ENCODE results near the gene THAP8.

Gene THAP8

DNA sequence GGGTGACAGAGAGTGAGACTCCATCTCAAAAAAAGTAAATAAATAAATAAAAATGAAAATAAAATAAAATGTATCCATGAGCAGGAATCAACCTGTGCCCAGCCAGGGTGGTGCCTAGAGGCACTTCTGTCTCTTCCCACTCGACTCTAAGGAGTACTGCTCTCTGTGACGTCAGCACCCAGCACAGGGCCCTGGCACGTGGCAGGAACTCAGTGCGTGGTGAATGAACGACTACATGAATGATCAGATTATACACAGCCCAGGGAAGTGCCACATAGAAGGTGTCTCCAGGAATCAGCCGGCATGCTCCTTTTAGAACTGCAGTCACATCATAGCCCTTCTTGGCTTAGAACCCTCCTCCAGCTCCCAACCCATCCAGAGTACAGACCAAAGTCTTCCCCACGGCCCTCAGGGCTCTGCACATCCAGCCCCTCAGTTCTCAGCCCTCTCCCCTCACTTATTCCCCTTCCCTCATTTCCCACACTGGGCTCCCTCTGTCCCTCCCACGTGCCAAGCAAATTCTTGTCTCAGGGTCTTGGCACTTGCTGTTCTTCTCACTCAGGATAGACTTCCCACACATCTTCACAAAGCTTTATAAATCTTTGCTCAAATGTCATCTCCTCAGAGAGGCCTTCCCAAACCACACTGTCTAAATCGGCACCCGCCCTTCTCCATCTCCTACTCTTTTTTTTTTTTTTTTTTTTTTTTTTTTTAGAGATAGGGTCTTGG is 25.6 kb downstream of the THAP8 start:
- no peak for DNase-seq

DNA sequence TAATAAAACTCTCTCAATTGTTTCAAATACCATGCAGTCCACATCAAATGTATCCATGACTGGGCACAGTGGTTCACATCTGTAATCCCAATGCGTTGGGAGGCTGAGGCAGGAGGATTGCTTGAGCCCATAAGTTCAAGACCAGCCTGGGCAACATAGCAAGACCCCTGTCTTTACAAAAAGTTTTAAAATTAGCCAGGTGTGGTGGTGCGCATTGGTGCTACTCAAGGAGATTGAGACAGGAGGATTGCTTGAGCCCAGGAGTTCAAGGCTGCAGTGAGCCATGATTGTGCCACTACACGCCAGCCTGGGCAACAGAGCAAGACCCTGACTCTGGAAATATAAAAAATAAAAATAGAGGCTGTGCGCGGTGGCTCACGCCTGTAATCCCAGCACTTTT is 26.4 kb downstream of the THAP8 start:
- DNase-seq = no peak

DNA sequence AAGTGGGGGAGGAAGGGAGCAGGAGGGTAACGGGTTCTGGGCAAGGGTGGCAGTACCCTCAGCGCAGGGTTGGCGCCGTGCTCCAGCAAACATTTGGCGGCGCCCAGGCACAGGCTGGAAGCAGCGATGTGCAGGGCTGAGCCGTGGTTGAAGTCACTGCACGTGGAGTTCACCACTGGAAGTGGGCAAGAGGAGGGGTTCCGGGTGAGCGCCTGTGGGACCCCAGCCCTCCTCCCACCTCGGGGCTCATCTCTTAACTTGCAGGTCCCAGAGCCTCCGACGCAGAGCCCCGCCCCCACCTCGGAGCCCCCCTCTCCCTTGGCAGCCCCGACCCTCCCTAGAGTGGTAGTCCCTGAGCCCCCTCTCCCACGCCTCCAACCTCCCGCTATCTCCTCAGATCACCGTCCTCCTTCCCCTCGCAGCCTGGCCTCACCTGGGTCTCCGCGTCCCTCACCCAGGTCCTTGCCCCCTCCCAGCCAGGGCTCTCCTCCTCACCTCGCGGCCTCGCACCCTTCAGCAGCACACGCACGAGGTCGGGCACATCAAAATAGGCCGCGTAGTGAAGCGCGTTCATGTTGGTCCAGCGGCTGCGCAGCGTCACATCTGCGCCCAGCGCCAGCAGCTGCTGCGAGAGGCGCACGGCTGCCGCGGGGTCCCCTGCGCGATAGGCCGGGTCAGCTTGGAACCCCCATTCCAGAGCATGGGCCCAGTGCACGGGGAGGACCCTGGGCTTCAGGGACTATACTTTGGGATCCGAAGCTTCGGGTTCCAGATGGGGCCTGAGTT is 27.8 kb downstream of the THAP8 start:
- no peak for DNase-seq

DNA sequence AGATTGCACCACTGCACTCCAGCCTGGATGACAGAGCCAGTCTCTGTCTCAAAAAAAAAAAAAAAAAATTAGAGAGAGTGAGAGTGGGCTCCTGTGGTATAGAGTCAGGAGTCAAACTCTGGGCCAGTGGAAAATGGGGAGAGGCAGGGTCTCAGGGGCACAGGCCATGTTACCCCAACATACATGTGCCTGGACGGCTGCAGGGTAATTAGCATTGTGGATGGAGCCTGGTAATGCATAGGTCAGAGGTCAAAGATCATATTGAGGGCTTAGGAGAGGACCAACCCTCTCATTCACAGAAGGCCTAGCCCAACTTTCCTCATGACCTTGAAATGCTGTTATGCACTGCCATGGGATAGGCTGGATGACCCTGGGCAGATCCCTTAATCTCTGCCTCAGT is 28.5 kb downstream of the THAP8 start:
- no peak for DNase-seq

DNA sequence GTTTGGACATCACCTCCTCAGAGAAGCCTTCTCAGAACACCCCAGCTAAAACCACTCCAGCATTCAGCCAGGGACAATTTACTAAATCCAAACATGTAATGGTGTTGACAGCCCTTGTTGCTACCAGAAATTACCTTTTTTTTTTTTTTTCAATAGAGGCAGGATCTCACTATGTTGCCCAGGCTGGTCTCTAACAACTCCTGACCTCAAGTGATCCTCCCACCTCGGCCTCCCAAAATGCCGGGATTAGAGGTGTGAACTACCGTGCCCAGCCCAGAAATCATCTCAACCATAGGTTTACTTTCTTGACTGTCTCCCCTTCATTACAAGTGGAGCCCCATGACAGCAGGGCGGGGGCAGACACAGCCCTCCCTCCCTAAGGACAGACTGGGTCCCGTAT is 30.7 kb downstream of the THAP8 start:
- DNase-seq = no peak

DNA sequence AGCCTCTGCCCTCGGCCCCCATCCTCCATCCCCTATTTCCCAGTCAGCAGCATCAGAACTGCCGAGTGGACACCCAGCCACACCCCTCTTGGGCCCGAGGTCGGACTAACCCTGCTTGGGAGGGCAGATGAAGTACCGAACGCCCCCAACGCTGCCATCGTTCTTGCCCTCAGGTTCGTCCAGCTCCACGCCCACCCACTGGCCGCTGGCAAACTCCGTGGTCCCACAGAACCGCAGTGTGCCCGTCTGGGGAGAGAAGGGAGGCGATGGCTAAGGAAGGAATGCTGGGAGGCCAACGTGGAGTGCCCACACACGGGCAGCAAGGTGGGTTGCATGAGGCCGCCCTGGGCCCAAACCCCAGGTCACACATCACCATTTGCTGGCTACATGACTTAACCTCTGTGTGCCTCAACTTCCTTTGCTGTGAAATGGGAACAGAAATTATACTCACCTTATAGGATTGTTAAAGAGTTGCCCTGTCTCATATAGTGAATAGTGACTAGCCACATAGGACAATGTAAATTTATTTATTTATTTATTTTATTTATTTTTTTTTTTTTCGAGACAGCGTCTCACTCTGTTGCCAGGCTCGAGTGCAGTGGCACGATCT is 34.9 kb downstream of the THAP8 start:
- no peak for DNase-seq

DNA sequence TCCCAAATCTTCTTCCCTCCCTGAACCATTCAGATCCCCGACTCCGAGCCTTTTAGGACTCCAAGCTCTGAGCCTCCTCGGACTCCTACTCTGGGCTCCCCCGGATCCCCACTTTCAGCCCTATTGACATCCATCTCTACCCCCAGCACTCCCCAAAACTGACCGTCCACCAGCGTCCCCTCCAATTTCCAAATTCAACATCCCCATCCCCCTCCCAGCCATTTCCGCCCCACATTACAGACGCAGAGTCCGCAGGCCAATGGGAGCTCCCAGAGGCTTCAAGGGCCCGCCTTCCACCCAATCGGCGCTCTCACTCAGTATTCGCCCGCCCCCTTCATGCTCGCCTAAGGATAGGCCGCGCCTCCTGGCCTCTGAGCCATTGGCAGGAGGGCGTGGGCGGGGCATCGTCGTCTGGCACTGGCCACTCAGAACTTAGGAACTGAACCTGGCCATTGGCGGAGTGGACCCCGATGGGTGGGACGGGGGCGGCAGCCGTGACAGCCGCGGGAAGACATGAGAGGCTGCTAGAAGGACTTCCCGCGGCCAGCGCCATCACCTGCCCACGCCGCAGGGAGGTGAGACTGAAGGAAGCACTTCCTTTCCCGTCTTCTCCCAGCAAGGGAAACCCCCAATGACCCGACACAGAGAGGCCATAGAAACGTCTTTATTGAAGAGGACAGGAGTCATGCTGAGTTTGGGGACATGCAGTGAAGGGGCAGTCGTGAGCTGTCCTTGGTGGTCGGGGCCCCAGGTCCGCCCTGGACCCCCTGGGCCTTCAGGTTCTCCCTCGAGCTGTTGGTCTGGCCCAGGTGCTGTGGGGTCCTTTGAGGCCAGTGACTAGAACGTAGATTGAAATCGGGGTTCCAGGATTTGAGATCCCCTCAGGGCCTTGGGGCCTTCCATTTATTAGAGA is 39.8 kb downstream of the THAP8 start, which contains the start of gene ALKBH6:
Gene ALKBH6, minus strand, starts transcription at position 202 of the 913 bp plus-strand sequence. CDS start 816 bp downstream, outside the sequence.
- peak; percentile 99 for DNase-seq

DNA sequence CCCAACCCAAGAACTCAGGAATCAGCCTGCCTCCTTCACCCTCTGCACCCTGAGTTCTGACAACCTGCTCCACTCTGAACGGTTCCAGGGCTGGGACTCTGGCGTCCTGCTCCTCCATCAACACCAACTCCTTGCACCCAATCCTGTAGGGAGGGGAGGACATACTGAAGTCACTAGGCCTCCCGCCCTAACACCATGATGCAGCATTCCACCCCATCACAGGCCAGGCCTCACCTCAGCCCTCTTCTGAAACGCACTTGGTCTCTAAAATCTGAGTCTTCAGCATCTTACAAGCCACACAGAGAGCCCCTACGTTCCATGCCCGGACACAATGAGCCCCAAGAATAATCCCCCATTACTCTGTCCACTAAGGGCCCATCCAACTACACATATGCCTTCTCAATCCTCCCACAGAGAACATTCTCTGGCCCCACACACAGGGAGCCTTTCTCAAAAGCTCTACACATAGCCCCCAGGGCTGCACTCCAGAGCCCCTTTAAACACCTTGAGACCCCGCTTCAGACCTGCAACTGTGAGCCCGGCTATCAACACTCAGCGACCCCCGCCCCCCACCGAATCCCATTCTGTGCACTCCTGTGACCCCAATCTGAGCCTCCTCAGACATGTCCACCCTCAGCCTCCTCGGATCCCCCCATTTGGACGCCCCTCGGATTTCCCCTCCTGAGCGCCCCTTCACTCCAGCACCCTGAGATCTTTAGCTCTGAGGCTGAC is 40.6 kb downstream of the THAP8 start:
- DNase-seq = no peak

DNA sequence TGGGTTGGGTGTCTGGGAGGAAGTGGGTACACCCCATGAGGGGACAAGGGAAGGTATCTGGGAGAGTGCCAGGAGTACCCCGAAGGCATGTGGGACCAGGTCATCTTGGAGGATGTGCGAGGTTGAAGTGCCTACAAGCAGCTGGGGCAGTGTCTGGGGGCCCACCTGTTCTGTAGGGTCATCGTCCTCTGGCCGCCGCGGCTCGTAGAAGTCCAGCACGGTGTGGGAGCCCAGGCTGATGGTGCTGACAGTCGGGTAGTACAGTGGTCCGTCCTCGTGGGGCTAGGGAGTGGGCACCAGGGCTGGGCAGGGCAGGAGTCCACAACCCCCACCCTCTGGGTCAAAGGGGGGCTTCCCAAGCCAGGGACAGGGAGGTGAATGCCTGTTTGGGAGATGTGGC is 43.7 kb downstream of the THAP8 start:
- DNase-seq = no peak

DNA sequence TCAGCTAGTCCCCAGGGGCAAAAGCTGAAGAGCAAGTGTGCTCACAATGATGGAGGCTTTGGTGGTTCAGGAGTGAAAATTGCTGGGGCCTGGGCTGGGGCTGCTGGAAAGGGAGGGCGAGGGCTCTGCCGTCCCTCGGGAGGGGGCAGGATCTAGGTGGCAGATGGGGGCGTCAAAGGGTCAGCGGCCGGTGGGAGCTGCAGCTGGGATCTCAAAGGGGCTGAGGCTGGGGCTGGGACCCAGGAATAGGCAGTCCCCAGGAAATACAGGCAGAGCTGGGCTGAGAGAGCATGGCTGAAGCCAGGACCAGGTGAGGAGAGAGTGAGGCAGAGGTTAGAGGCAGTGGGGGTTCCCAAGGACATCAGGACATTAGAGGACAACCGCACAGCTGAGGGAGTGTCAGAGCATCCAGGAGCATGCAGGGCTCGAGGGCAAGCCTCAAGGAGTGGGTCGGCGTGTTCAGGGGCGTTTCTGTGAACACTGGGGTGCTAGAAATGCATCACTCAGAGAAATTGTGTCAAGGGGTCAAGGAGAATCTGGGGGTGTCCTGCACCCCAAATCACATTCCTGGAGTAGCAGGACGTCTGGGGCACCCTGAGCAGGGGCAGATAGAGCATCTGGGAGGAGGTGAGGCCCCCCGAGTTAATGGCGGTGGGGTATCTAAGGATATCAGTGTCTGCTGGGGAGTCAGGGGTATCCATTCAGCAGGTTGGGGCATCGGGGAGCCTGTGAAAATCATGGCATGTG is 44.3 kb downstream of the THAP8 start:
- no peak for DNase-seq

DNA sequence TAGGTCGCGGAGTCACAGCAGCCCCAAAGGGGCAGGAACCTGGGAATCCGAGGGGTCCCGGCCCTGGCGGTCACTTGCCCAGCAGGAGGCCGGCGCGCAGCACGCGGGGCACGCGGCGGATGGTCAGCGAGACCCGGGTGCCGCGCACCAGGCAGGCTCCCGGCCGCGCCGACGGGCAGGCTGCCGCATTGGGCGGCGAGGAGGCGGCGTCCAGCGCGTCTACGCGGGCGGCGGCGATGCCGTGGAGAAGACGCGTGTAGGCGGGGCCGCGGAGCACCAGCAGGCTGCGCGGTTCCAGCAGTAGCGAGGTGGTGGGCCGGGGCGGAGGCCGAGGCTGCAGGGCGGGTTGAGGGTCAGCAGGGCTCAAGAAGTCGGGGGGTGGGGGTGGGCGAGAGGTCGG is 44.9 kb downstream of the THAP8 start:
- DNase-seq = peak; percentile 11

DNA sequence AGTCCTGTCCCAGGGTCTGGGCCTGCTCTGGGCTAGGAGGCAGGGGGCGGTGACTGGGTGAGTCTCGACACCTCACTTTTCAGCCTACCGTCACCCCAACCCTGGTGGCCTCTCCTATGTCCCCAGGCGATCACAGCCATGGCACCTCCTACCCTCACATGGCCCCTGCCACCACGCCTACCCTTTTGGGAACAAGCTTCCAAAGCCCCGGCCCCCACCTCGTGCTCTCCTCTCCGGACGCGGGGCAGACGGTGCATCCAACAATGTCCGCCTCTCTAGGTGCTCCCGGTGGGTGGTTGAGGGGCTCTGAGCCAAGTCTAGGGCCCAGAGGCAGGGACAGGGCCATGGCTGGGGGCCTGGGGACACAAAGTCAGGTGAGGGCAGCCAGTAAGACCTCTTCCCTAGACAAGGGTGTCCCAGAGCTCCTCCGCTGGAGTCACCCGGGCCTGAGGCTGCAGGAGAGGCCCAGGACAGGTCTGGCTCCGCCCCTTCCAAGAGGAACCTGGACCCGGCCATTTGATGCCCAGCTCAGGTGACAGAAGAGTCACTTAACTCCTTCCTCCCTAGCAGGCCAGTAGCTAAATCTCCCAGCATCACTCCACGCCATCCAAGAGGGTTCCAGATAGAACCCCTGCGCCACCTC is 45.6 kb downstream of the THAP8 start, which contains the start of gene SYNE4:
Gene SYNE4, minus strand, starts transcription at position 478 of the 643 bp plus-strand sequence. Its CDS starts 132 bp downstream, at position 346.
- DNase-seq = peak; percentile 80

DNA sequence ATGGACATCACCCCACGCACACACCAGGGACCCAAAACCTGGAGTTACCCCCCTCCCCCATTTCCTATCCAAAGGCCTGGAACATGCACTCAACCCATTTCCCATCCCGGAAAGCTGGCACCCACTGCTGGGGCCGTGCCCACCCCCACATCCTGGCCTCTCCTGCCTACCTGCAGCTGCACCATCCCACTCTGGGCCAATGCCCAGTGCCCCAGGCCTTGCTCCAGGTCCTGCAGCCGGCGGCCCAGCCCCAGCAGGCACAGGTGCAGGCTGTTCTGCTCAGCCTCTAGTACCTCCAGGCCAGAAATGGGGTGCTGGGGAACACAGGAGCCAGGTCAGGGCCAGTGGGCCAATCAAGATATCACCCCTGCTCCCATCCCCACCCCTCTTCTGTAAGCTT is 47.1 kb downstream of the THAP8 start:
- DNase-seq = no peak

DNA sequence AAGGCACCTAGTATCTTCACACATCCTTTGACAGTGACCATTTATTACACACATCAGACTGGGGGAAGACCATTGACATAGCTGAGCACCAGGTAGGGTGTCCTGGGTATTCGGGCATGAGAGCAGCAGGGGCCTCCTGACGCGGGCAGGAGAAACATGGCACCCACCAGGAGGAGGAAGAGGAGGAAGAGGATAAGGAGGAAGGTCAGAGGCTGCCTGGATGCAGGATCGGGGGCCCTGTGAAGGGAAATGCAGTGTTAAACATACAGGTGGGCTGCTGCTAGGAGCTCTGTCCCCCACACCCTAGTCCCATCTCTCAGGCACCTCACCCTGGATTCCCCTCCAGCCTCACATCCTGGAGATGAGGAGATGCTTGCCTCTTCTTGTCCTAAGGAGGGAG is 50.8 kb downstream of the THAP8 start:
- DNase-seq = no peak

DNA sequence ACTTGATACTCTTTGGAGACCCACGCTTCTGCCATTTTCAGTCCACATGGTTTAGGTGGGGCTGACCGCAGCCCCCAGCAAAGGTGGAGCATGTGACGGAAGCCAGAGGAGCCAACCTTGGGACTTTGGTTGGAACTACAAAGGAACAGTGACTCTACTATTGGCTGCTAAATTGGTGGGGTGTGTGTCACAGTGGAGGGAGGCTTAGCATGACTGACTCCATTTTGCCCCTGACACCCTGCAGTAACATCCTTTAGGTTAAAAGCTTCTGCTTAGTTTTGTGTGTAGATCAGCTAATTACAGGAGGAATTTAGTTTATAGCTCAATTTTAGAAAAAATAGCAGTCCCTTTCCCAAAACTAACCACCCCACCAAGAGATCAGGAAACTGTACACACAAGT is 52.5 kb downstream of the THAP8 start:
- DNase-seq = no peak

DNA sequence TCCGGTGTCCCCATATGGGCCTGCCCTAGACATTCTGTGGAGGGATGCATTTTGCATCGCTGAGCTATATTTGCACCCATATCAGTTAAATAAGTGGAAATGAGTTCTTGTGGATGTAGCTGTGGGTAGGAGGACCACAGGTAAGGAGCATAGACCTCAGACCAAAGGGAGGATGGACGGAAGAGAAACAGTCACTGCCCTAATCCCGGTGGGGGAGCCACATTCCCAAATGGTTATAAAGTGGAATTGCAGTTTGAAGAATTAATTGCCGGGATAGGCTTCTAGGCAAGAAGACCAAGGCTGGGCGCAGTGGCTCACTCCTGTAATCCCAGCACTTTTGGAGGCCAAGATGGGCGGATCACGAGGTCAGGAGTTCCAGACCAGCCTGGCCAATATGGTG is 57.3 kb downstream of the THAP8 start:
- no peak for DNase-seq

DNA sequence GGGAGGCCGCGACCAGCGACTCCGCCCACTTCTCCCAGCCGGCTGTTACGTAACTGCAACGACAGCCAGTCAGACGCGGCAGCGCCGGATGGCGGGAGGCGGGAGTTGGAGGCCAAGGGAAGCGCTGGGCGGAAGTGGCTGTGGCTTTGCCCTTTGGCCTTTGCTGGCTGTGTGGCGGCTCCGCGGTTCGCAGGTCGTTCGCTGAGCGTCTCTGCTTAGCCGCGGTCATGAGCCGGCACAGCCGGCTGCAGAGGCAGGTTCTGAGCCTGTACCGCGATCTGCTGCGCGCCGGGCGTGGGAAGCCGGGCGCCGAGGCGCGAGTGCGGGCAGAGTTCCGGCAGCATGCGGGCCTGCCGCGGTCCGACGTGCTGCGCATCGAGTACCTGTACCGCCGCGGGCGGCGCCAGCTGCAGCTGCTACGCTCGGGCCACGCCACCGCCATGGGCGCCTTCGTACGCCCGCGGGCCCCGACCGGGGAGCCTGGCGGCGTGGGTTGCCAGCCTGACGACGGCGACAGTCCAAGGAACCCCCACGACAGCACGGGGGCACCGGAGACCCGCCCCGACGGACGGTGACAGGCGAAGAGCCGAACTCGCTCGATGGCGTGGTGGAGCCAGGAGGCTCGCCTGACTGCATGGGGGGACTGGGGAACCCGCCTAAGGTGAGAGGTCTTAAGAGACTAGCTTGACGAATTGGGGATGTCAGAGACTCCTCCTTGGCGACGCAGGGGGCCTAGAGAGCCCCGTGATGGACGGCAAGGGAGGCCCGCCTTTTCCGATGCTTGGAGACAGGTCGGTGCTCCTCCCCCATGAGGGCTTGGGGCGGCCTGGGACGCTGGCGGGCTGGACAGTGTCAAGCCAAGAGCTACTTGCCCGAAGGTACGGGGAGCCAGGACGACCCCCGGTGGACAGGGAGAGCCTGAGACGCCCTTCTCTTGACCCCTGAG is 58.8 kb downstream of the THAP8 start, which contains the start of gene SDHAF1:
Gene SDHAF1, plus strand, starts transcription at position 141 of the 946 bp plus-strand sequence. Its CDS starts 87 bp downstream, at position 228.
- DNase-seq = peak; percentile 86

DNA sequence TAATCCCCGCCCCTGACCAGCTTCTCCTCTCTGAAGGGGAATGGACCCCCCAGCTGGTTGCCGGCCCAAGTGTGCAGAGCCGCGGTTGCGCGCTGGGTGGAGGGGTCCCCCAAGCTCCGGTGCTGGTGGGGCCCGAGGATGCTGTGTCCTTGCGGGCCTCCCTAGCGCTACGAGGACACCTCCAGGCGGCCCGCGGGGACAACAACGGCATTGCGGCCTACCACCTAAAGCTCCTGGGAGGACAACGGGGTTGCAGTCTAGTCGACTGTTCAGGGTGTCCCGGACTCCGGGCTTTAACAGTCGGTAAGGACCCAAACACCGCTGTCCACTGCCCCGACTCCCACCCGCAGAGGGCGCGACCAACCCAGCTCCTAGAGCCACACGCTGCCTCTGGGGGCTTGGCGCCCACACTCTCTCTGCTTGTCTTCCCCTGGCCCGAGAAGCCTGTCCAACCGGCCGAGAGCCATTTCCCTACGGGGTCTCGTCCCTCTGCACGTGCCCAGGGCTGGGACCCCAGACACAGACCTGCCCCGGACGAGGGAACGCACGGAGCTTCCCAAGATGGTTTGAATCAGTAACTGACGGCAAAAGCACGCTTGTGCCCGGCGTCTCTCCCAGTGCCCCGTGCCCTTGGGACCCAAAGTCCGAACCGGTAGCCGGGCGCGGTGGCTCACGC is 60.0 kb downstream of the THAP8 start:
- no peak for DNase-seq

Measured in DMS79 (cell line).